Fibroblast of upper back skin (primary cell): ENCODE results near the gene ITPR3.

Experiments
- DNase-seq: peaks from one replicate; pipeline ENCODE4 v3.0.0-alpha.2; 2013

ITPR3 gene

DNA sequence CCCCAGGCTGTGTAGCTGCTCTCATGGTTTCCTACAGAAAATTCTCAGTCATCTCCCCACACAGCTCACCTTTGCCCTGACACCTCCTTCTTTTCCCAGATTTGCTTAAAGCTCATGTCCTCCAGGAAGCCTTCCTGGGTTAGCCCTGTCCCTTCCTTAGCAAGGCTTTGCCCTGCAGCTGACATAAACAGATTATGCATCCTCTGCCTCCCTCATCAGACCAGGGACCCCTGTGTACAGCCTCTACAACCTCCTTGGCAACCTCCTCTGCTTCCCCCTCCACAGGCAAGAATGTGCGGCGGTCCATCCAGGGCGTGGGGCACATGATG, 50.6 kb downstream of the ITPR3 start:
- DNase-seq: no peak

DNA sequence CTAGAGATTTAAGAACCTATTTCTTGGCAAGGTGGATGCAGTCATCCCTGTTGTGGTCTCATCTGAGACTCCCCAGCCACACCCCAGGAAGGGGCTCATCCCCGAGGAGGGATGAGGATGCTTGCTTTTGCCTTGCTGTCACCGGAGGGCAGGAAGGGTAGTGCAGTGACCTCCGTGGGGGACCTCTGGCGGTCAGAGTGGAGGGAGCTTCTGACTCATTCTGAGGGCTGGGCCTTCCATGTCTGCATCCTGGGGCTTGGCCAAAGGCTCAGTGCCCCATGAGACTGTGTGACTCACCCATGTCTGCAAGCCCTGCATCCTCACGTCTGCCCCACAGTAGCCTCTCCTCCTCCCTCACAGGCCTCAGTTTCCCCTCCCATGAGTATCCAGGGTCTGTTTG, 51.7 kb downstream of the ITPR3 start:
- DNase-seq: peak; percentile 96

DNA sequence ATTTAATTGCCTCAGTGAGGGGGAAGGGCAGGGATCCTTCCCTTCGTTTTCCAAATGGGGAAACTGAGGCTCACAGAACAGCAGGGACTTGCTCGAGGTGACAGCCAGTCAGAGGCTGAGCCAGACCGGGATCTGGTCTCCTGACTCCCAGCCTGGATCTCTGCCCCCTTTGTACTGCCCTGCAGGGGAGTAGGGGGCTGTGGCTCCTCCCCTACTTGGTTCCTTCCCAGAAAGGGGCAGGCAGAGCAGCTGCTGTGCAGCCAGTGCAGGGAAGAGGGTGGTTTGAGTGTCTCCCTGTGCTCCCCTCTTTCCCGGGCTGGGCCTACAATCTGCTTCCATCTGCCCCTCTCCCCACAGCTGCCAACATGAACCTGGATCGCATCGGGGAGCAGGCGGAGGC, 52.7 kb downstream of the ITPR3 start:
- DNase-seq: no peak

DNA sequence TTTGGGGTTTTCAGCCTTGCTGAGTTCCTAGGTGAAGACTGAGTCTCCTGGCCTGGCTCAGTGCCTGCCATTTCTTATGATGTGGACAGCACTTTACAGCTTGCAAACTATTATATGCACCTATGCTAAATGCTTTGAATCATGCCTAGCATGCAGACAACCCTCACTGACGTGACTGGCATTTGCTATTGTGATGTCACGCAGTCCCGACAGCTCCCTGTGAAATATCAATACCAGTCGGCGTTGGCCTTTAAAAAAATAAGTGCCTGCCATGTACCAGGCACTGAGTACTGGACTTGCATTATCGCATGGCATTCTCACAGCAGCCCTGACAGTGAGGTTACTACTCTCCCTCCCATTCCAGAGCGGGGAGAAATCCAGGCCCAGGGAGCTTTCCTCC, 54.8 kb downstream of the ITPR3 start:
- no peak for DNase-seq

DNA sequence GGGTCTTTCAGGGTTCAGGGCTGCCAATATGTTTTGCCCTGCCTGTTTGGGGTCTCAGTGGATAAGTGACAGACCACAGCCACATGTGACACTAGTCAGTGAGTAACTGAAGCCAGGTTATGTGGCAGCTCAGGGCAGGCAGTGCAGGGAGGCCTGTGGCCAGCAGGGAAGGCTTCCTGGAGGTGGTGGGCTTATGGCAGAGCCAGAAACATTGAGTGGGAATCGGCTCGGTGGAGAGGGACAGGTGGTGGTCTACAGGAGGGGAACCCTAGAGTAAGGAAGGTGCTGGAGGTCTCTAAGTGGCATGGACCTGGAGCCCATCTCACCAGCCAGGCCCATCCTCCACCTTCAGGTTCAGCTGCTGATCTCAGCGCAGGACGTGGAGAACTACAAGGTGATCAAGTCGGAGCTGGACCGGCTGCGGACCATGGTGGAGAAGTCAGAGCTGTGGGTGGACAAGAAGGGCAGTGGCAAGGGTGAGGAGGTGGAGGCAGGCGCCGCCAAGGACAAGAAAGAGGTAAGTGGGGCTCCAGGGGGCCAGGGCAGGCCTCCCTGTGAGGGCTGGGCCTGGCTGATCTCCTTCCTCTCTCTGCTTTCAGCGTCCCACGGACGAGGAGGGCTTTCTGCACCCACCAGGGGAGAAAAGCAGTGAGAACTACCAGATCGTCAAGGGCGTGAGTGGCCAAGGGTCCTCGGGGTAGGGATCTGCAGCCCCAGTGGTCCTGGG, 55.5 kb downstream of the ITPR3 start:
- DNase-seq: no peak

DNA sequence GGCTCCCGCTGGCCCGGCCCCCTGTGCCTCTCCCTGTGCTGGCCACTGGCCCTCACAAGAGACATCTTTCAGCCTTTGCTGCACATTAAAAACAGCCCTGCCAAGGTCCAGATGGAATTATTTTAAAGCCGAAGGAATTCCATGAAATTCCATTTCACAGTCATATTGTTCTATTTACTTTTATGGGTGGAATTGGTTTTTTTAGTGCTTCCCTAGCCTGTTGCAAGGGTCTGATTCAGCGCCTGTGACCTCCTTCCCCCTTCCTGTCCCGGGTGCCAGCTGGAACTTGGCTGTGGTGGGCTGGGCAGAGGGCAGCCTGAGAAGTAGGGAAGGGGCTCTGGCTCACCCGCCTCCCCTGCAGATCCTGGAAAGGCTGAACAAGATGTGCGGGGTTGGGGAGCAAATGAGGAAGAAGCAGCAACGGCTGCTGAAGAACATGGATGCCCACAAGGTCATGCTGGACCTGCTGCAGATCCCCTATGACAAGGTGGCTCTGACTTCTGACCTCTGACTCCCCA, 56.1 kb downstream of the ITPR3 start:
- DNase-seq: peak; percentile 78

DNA sequence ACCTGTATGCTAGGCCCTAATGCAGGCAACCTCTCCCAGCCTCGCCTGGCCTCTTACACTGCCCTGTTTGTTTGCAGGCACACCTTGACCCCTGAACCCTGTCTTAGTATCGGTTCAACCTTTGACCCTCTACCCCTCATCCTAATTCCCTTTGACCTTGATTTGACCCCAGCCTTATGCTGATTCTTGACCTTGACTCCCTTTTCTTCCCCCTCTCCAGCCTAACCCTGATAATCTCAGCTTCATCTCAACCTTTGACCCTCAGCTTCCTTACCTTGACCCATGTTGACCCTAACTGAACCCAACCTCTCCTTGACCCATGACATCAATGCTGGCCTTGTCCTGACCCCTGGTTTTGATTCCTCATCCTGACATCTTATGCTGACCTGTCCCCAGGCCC, 56.6 kb downstream of the ITPR3 start:
- no peak for DNase-seq

DNA sequence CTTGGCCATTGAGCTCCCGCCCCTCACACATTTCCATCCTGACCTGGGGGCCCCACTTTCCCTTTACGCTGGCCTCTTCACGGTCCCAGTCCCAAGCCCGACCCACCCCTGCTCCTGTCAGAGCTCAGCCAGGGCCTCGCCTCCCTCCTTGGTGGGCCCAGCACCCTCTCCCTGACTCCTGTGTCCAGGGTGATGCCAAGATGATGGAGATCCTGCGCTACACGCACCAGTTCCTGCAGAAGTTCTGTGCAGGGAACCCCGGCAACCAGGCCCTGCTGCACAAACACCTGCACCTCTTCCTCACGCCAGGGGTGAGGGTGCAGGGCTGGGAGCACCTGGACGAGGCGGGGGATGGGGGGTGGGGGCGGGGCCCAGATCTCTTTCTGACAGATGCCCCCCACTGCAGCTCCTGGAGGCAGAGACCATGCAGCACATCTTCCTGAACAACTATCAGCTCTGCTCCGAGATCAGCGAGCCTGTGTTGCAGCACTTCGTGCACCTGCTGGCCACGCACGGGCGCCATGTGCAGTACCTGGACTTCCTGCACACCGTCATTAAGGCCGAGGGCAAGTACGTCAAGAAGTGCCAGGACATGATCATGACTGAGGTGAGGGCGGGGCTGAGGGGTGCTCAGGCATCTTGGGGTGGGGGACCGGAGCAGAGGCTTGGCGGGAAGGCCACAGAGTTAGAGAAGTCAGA, 57.3 kb downstream of the ITPR3 start:
- DNase-seq: no peak

DNA sequence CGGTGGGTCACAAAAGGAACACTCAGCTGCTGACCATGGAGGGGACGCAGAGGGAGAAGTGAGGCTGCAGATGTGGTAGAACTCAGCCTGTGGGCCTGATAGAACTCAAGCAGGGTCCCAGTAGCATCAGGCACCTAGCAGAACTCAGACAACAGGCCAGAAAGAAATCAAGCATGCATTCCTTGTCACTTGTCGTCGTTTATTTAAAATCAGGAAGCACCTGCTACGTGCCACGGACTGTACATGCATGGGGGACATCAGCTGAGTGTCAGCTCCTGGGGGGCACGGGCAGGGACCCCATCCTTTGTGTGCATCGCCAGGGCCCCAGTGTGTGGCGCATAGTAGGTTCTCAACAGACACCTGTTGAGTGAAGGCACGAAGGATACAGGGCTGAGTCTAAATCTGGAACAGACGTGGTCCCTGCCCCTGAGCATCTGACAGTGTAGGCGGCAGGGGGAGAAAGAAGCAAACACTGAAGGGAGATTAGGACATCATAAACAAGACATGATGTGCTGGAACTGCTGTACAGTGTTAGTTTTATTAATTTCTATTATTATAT, 57.9 kb downstream of the ITPR3 start:
- DNase-seq: no peak

DNA sequence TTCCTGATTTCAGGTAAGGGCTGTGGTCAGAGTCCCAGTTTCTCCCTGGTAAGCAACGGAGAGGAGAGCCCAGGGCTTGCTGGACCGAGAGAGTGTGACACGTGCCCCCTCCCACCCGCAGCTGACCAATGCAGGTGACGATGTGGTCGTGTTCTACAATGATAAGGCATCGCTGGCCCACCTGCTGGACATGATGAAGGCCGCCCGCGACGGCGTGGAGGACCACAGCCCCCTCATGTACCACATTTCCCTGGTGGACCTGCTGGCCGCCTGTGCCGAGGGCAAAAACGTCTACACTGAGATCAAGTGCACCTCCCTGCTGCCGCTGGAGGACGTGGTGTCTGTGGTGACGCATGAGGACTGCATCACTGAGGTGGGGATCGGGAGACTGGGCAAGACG, 58.6 kb downstream of the ITPR3 start:
- no peak for DNase-seq

DNA sequence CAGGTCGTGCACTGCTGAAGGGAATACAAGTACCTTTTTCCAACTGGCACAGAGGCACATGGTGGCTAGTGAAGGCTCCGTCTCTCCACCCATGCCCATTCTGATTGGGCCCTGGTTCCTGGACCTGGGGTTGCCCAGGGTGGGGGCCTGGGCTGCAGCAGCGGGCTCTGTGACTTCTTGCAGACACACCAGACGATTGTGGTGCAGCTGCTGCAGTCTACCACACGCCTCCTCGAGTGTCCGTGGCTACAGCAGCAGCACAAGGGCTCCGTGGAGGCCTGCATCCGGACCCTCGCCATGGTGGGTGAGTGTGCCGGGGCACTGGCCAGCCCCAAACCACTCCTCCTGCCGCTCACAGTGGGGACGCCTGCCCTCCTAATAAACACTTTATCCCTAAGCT, 61.2 kb downstream of the ITPR3 start:
- DNase-seq: no peak

DNA sequence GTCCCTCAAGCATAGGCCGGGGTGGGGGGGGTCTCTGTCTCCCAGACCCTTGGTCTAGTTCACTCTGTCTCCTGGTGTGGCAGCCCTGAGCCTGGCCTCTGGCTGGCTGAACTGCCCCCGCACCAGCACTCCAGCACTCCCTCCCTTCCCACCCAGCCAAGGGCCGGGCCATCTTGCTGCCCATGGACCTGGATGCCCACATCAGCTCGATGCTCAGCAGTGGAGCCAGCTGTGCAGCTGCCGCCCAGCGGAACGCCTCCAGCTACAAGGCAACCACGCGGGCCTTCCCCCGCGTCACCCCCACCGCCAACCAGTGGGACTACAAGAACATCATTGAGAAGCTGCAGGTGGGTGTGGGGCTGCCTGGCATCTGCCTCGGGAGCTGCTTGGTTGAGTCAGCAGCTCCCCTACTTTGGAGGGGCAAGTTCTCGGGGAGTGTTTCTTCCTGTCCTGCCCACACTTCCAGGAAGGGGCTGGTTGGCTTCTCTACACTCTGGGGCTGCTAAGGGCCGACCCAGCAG, 62.0 kb downstream of the ITPR3 start:
- DNase-seq: no peak

DNA sequence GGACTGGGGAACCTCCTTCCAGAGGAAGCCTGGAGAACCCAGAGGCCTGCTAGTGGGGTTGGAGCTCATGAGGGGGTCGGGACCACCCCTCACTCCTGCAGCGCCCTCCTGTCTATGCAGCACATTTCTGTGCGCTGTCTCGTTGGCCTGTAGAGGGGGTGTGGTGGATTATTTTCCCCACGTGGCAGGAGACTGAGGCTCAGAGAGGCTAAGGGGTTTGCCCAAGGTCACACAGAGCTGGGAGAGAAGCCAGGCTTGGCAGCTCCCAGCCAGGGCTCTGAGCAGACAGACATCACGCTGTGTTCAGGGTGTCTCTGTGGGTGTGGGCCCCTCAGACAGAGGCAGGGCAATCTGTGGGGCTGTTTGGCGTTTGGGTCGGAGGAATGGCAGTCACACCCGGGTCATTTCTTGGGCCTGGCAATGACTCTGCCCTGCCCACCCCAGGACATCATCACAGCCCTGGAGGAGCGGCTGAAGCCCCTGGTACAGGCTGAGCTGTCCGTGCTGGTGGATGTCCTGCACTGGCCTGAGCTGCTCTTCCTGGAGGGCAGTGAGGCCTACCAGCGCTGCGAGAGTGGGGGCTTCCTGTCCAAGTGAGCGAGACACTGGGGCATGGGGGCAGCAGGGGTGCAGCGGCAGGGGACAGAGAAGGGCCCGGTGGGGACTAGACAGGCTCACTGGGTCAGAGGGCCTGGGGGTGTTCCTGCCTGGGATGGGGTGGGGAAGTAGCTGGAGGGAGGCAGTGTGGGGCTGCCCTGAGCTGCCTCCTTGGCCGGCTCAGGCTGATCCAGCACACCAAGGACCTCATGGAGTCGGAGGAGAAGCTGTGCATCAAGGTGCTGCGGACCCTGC, 62.7 kb downstream of the ITPR3 start:
- no peak for DNase-seq

DNA sequence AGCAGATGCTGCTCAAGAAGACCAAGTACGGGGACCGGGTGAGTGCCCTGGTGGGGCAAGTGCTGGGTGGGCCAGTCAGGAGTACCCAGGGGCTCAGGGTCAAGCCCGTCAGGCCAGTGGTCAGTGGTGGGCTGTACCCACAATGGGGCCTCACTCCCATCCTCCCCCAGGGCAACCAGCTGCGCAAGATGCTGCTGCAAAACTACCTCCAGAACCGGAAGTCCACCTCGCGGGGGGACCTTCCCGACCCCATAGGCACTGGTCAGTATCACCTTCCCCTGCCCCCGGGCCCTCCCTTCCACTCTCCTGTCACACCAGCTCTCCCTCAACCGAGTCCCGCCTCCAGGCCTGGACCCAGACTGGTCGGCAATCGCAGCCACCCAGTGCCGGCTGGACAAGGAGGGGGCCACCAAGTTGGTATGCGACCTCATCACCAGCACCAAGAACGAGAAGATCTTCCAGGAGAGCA, 63.3 kb downstream of the ITPR3 start:
- no peak for DNase-seq

DNA sequence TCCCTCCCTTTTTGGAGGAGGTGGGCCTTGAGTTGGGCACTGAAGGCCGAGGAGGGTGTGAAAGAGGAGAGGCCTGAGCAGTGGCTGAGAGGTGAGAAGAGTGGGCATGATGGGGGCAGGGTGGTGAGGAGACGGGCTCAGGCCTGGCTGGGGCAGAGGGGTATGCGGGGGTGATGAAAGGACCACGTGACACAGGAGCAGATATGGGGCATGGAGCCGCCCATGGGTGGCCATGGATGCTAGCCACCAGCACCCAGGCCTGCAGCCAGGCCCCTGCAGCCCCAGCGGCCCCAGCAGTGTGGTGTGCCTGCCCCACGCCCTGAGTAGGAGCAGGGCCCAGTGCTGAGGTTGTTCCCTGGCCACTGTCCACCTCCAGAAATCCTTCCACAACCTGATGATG, 63.9 kb downstream of the ITPR3 start:
- DNase-seq: no peak

DNA sequence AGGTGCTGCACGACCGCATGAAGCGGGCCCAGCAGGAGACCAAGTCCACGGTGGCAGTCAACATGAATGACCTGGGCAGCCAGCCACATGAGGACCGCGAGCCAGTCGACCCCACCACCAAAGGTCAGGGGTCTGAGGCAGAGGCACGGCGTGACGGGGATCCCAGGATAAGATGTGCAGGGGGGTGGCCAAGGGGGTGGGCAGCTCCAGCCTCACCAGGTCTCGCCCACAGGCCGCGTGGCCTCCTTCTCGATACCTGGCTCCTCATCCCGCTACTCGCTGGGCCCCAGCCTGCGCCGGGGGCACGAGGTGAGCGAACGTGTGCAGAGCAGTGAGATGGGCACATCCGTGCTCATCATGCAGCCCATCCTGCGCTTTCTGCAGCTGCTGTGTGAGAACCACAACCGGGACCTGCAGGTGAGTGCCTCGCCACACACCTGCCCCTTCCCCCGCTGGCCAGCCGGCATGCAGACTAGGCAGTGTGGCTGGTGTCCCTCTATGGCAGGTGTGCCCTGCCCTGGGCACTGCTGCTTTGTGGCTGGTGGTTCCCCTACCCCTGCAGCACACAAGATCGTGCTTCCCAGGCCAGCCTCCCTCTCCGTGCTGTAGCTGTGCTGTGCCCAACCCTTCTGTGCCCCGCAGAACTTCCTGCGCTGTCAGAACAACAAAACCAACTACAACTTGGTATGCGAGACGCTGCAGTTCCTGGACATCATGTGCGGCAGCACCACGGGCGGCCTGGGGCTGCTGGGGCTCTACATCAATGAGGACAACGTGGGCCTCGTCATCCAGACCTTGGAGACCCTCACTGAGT, 64.5 kb downstream of the ITPR3 start:
- no peak for DNase-seq

DNA sequence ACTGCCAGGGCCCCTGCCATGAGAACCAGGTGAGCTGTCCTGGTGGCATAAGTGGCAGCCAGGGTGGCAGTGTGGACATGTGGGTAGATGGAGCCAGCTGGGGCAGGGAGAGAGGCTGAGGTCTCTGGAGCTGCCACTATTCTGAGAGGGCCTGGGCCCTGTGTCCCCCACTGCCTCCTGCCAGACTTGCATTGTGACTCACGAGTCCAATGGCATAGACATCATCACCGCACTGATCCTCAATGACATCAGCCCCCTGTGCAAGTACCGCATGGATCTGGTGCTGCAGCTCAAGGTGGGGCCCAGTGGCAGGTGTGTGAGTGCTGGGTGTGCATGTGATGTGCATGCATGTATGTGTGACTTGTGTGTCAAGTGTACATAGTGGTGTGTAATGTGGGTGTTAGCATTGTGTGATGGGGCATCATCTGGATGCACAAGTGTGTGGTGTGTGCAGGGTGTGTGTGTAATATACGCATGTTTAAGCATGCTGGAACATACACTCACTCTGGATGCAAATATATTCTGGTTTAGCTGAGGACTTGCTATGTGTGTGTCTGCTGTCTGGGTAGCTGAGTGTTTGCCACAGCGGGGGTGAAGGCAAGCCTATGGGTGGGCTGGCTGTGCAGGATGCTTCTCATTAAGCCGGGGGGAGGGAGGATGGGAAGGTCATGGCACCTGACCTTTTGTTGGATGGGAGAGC, 65.3 kb downstream of the ITPR3 start:
- no peak for DNase-seq

DNA sequence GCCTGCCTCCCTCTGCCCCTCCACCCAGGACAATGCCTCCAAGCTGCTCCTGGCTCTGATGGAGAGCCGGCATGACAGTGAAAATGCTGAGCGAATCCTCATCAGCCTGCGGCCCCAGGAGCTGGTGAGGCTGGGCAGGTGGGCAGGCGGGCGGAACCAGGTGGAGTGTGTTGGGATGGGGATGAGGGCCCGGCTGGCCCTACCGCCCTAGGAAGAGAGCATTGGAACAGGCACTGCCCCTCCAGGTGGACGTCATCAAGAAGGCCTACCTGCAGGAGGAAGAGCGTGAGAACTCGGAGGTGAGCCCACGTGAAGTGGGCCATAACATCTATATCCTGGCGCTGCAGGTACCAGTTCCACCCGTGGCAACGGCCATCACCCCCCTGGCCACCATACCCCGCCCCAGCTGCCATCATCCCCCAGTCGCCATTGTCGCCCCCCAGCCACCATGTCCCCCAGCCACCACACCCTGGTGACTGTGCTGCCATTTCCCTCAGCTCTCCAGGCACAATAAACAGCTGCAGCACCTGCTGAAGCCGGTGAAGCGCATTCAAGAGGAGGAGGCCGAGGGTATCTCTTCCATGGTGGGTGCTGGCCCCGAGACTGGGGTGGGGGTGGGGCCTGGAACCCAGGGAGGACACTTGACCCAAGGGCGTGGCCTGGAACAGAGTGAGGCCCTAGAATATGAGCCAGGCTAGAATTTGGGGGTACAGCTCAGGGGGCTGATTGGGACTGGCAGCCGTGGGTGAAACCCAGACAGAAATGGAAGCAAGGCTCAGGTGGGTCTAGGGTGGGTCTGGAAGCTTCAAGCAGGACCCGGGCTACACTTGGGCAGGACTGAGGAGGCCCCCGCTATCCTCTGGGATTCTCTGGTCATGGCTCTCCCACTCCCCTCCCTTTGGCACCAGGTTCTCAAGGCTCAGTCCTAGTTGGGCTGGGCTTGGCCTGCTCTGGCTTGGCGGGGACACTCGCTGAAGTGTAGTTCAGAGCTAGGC, 66.2 kb downstream of the ITPR3 start:
- no peak for DNase-seq

DNA sequence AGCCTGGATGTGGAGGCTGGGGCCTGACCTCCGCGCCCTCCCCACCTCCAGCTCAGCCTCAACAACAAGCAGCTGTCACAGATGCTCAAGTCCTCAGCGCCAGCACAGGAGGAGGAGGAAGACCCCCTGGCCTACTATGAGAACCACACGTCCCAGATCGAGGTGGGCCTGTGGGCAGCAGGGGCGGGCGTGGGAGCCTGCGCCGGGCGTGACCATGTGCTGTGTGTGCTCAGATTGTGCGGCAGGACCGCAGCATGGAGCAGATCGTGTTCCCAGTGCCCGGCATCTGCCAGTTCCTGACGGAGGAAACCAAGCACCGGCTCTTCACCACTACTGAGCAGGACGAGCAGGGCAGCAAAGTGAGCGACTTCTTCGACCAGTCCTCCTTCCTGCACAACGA, 66.9 kb downstream of the ITPR3 start:
- no peak for DNase-seq

DNA sequence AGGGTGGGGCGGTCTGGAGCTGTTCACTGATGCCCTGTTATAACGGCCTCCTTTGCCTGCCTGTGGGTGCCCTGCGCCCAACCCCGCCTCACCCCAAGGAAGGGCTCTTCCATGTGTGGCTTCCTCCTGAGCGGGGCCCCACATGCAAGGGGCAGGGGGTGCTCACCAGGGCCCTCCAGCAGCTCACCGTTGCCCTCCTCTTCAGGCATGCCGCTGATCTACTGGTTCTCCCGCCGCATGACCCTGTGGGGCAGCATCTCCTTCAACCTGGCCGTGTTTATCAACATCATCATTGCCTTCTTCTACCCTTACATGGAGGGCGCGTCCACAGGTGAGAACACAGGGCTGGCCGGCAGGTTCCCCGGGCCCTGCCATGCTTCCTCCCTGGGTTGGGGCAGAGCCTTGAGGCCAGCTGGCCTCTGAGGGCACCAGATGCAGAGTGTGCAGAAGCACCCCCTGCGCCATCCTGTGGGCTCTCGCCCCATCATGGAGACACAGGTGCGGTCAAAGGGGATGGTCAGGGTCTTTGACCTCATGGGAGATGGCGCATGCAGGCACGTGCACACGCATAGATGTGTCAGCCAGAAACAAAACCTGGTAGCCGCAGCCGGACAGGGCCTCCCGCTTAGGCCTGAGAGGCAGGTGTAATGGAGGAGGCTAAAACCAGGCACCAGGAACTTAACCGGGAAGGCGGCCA, 67.5 kb downstream of the ITPR3 start:
- no peak for DNase-seq
